ENCODE data around the gene RTF2. TPM values are rescaled to one million over a fixed set of nuclear protein-coding genes. Genes with fewer than 3 reads are reported as not detected.

Gene RTF2
- total and polyA plus RNA-seq, 2 of the 13 experiments (the other 11 are each of a cell fraction or from before 2014, with no cell fraction given): 81.8 to 142 TPM

DNA sequence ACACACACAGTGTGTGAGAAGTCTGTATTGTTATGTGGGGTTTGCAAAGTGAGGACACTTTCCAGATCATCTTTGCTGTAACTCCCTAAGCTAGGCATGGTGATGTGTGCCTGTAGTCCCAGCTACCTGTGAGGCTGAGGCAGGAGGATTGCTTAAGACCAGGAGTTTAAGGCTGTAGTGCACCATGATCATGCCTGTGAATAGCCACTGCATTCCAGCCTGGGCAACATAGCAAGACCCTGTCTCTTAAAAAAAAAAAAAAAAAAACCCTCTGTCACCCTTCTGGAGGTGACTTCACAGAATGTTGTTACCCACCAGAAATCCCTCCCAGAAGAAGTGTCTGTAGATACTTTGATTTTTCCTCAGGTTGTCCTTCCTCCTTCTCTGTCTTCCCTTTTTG lies 41.5 kb upstream of the RTF2 start:
- H3K36me3 ChIP-seq (replicated peaks in 1 of 2; ENCODE audit: control insufficient read depth in 1 of 2, insufficient read depth in 2 of 2, low read length in 2 of 2): no peaks in the 10 kb centered on the region
- H3K4me1 ChIP-seq (ENCODE audit: insufficient read depth, low read length): peaks cover 25% of the 10 kb centered on the region
- TF ChIP-seq TGIF2 (CRISPR knock-in tag; IDR thresholded peaks at IDR 0.05) (no peak), ZNF329 (CRISPR knock-in tag; IDR thresholded peaks at IDR 0.05; ENCODE audit: low read depth) (no peak), ZNF121 (CRISPR knock-in tag; IDR thresholded peaks at IDR 0.05) (peak; percentile 61; the same call in 1 of the 2 replicates), NCOA2 (CRISPR knock-in tag; IDR thresholded peaks at IDR 0.05) (no peak), HNRNPH1 (optimal IDR thresholded peaks at IDR 0.05; ENCODE audit: low read depth, low read length) (no peak), ZNF382 (CRISPR knock-in tag; IDR thresholded peaks at IDR 0.05; ENCODE audit: borderline replicate concordance) (no peak)
- no peaks in the 10 kb centered on the region for H3K9me3 ChIP-seq (ENCODE audit: low read length)
- in situ Hi-C loops (cut with HindIII; ENCODE audit: extremely low pct_ligation_motif_present, low pct_unique_long_range_greater_than_20kb): no loop called here
- ATAC-seq: no peak
- H3K9ac ChIP-seq (ENCODE audit: insufficient read depth, low read depth, low read length): no peak overlapping the region
- no peak overlapping the region for H3K27ac ChIP-seq (ENCODE audit: extremely low read length, insufficient read depth, low read length)
- no peak for DNase-seq (ENCODE audit: low spot score)
- H2AFZ ChIP-seq (ENCODE audit: low read length): no peak overlapping the region
- no peaks in the 10 kb centered on the region for H3K79me2 ChIP-seq (ENCODE audit: insufficient read depth, low read length)
- BruUV-seq (replicated peaks): no TSS peak
- no peak overlapping the region for H3K4me3 ChIP-seq (replicated peaks in 1 of 3; ENCODE audit: insufficient read depth in 1 of 3, low read depth in 2 of 3, low read length in 3 of 3)
- ChIA-PET CTCF (ENCODE audit: low intra/inter-chr PET ratio, low total read pairs) (no interaction called here), POLR2A (no interaction called here)
- no peaks in the 10 kb centered on the region for H4K20me1 ChIP-seq (ENCODE audit: insufficient read depth, low read length)
- no peaks in the 10 kb centered on the region for H3K27me3 ChIP-seq (ENCODE audit: control insufficient read depth in 1 of 2, insufficient read depth in 2 of 2, low read length in 2 of 2)
- no peak overlapping the region for H3K4me2 ChIP-seq (ENCODE audit: low read depth, low read length)
- peak; percentile 34 for FAIRE-seq
- intact Hi-C loops (cut with micrococcal nuclease; ENCODE audit: unreplicated experiment): no loop called here

DNA sequence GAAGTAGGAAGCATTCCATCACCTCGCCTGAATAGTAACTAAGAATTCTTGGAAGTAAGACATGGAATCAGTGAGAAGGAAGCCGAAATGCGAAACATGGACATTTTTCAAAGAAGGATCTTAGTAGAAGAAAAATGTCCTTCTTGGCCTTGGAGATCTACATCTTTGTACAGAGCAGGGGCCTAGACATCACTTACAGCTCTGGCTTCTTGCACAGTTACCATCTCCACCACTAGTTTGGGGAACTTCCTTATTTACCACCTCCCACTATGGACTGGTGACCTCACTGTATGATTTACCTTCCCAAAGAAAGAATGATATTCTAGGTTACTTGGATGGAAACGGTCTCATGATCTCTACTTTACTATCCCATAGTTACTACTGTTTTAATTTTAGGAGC lies 40.6 kb upstream of the RTF2 start:
- H4K20me1 ChIP-seq (ENCODE audit: insufficient read depth, low read length): no peaks in the 10 kb centered on the region
- ChIA-PET CTCF (ENCODE audit: low intra/inter-chr PET ratio, low total read pairs) (no interaction called here), POLR2A (no interaction called here)
- H3K4me1 ChIP-seq (ENCODE audit: insufficient read depth, low read length): peaks cover 17% of the 10 kb centered on the region
- no peaks in the 10 kb centered on the region for H3K27me3 ChIP-seq (ENCODE audit: control insufficient read depth in 1 of 2, insufficient read depth in 2 of 2, low read length in 2 of 2)
- WGBS (ENCODE audit: low lambda C conversion rate): 62% methylated on average over 4 of the region's 4 CpGs
- DNase-seq (ENCODE audit: low spot score): no peak
- H3K4me2 ChIP-seq (ENCODE audit: low read depth, low read length): no peak overlapping the region
- H3K79me2 ChIP-seq (ENCODE audit: insufficient read depth, low read length): no peaks in the 10 kb centered on the region
- intact Hi-C loops (cut with micrococcal nuclease; ENCODE audit: unreplicated experiment): no loop called here
- in situ Hi-C loops (cut with HindIII; ENCODE audit: extremely low pct_ligation_motif_present, low pct_unique_long_range_greater_than_20kb): no loop called here
- no peak overlapping the region for H3K9ac ChIP-seq (ENCODE audit: insufficient read depth, low read depth, low read length)
- H2AFZ ChIP-seq (ENCODE audit: low read length): no peak overlapping the region
- H3K36me3 ChIP-seq (replicated peaks in 1 of 2; ENCODE audit: control insufficient read depth in 1 of 2, insufficient read depth in 2 of 2, low read length in 2 of 2): no peaks in the 10 kb centered on the region
- no peaks in the 10 kb centered on the region for H3K9me3 ChIP-seq (ENCODE audit: low read length)
- no peak overlapping the region for H3K27ac ChIP-seq (ENCODE audit: extremely low read length, insufficient read depth, low read length)
- FAIRE-seq: no peak
- no TSS peak for BruUV-seq (replicated peaks)
- ATAC-seq: no peak
- no peak overlapping the region for H3K4me3 ChIP-seq (replicated peaks in 1 of 3; ENCODE audit: insufficient read depth in 1 of 3, low read depth in 2 of 3, low read length in 3 of 3)
- TF ChIP-seq ZNF274 (CRISPR knock-in tag; IDR thresholded peaks at IDR 0.05) (no peak), GTF2F1 (IDR thresholded peaks at IDR 0.05; ENCODE audit: low read length) (no peak), STAT5B (CRISPR knock-in tag; IDR thresholded peaks at IDR 0.05) (no peak), MLX (CRISPR knock-in tag; IDR thresholded peaks at IDR 0.05) (no peak), ZNF362 (CRISPR knock-in tag; IDR thresholded peaks at IDR 0.05; ENCODE audit: borderline replicate concordance) (no peak), ZFP36L1 (CRISPR knock-in tag; IDR thresholded peaks at IDR 0.05) (no peak), ZNF234 (CRISPR knock-in tag; conservative IDR thresholded peaks at IDR 0.05) (no peak), ZNF253 (CRISPR knock-in tag; IDR thresholded peaks at IDR 0.05; ENCODE audit: borderline replicate concordance) (no peak), TEAD2 (CRISPR knock-in tag; IDR thresholded peaks at IDR 0.05) (no peak), TRIM24 (CRISPR knock-in tag; IDR thresholded peaks at IDR 0.05) (no peak), BHLHE40 (IDR thresholded peaks at IDR 0.05; ENCODE audit: low read length) (no peak), NCOR1 (IDR thresholded peaks at IDR 0.05; ENCODE audit: borderline replicate concordance, low read length) (no peak), ZNF431 (CRISPR knock-in tag; IDR thresholded peaks at IDR 0.05; ENCODE audit: borderline replicate concordance, low read depth) (no peak), ZNF549 (CRISPR knock-in tag; IDR thresholded peaks at IDR 0.05) (no peak), GATA4 (IDR thresholded peaks at IDR 0.05; ENCODE audit: borderline replicate concordance, low read depth) (no peak)
- TF ChIP-seq, protein P1, sequence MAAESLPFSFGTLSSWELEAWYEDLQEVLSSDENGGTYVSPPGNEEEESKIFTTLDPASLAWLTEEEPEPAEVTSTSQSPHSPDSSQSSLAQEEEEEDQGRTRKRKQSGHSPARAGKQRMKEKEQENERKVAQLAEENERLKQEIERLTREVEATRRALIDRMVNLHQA (CRISPR knock-in tag; IDR thresholded peaks at IDR 0.05): no peak
